Stimulated activated CD4-positive, alpha-beta T cell treated with anti-CD3 and anti-CD28 coated beads, Interleukin-12 subunit alpha, Interleukin-12 subunit beta, amount 100 ng/mL, for 4 hours (primary cell): ENCODE results near the gene ELP4.

ENCODE experiments used
- DNase-seq: peaks from one replicate; pipeline ENCODE4 v3.0.0-alpha.2; 2020

ELP4 gene

GRCh38 chr11:31783252-31783651 is 273.7 kb downstream of the ELP4 start:
- no peak for DNase-seq

GRCh38 chr11:31784611-31785010 is 275.0 kb downstream of the ELP4 start:
- no peak for DNase-seq

GRCh38 chr11:31786996-31787685 is 277.6 kb downstream of the ELP4 start:
- DNase-seq, result no peak

- no peak for DNase-seq
These were observed 278.5 kb downstream of the ELP4 start for GRCh38 chr11:31788085-31788484.

GRCh38 chr11:31790649-31791048 is 281.1 kb downstream of the ELP4 start:
- no peak for DNase-seq

GRCh38 chr11:31792036-31792435 is 282.5 kb downstream of the ELP4 start:
- DNase-seq, result no peak

GRCh38 chr11:31792456-31792855 is 282.9 kb downstream of the ELP4 start:
- DNase-seq, result no peak

GRCh38 chr11:31793264-31793663 is 283.7 kb downstream of the ELP4 start:
- DNase-seq, result no peak

GRCh38 chr11:31794548-31794947 is 285.0 kb downstream of the ELP4 start:
- no peak for DNase-seq

- DNase-seq, result no peak
These were observed 286.3 kb downstream of the ELP4 start for GRCh38 chr11:31795706-31796498.

GRCh38 chr11:31796499-31797189 is 287.1 kb downstream of the ELP4 start:
- DNase-seq, result no peak

GRCh38 chr11:31797190-31798056 is 287.9 kb downstream of the ELP4 start:
- DNase-seq, result no peak

GRCh38 chr11:31798057-31798553 is 288.5 kb downstream of the ELP4 start:
- no peak for DNase-seq

- DNase-seq, result no peak
These were observed 289.2 kb downstream of the ELP4 start for GRCh38 chr11:31798554-31799434.

GRCh38 chr11:31799435-31800397 is 290.1 kb downstream of the ELP4 start:
- no peak for DNase-seq

GRCh38 chr11:31800398-31801265 is 291.1 kb downstream of the ELP4 start:
- DNase-seq, result no peak

- no peak for DNase-seq
These were observed 291.7 kb downstream of the ELP4 start for GRCh38 chr11:31801298-31801702.

- DNase-seq, result no peak
These were observed 292.5 kb downstream of the ELP4 start for GRCh38 chr11:31802000-31802551.

- no peak for DNase-seq
These were observed 293.0 kb downstream of the ELP4 start for GRCh38 chr11:31802609-31802989.
